ENCODE data around the gene LMAN1L.
A peak's percentile ranks its signal among the peaks of the same experiment; 100 is the strongest.

Gene LMAN1L

GRCh38 chr15:74840851-74841775 is 28.5 kb downstream of the LMAN1L start:
- H3K4me3 ChIP-seq (ENCODE audit: low read depth, low read length) = no peak overlapping the region

GRCh38 chr15:74841891-74842373 is 29.3 kb downstream of the LMAN1L start:
- in situ Hi-C loops (cut with HindIII; ENCODE audit: low pct_ligation_motif_present, low sequenced_read_pairs) = no loop called here
- Histone ChIP-seq H3K36me3 (replicated peaks) (peaks cover 3% of the 10 kb centered on the region), H3K27ac (no peak overlapping the region), H3K27me3 (replicated peaks) (no peaks in the 10 kb centered on the region), H3K4me3 (ENCODE audit: low read depth, low read length) (peak overlapping the region; percentile 79)
- no peak for TF ChIP-seq CTCF (IDR thresholded peaks at IDR 0.05; ENCODE audit: low read depth, low read length, missing control alignments)
- DNase-seq = no peak

More at GRCh38 chr15:74840851-74841775, 28.5 kb downstream of the LMAN1L start:
- TF ChIP-seq CTCF (IDR thresholded peaks at IDR 0.05; ENCODE audit: low read depth, low read length, missing control alignments) = no peak
- H3K36me3 ChIP-seq (replicated peaks) = peaks cover 3% of the 10 kb centered on the region
- in situ Hi-C loops (cut with HindIII; ENCODE audit: low pct_ligation_motif_present, low sequenced_read_pairs) = no loop called here
- no peak for DNase-seq
- no peaks in the 10 kb centered on the region for H3K27me3 ChIP-seq (replicated peaks)
- no peak overlapping the region for H3K27ac ChIP-seq

GRCh38 chr15:74842581-74843444 is 30.2 kb downstream of the LMAN1L start, which contains the start of gene ULK3:
ULK3 (minus strand) TSS chr15:74843156; CDS start chr15:74843105, 51 bp downstream.
- no peak for TF ChIP-seq CTCF (IDR thresholded peaks at IDR 0.05; ENCODE audit: low read depth, low read length, missing control alignments)
- H3K4me3 ChIP-seq (ENCODE audit: low read depth, low read length) = peak within 1 kb of the TSS; percentile 79
- H3K27ac ChIP-seq = peak within 1 kb of the TSS; percentile 66
- in situ Hi-C loops (cut with HindIII; ENCODE audit: low pct_ligation_motif_present, low sequenced_read_pairs) = no loop called here
- DNase-seq = peak; percentile 77
- no peaks in the 10 kb centered on the region for H3K27me3 ChIP-seq (replicated peaks)
- H3K36me3 ChIP-seq (replicated peaks) = peaks cover 8% of the 10 kb centered on the region

- Histone ChIP-seq H3K36me3 (replicated peaks) (peaks cover 11% of the 10 kb centered on the region), H3K27me3 (replicated peaks) (no peaks in the 10 kb centered on the region), H3K27ac (peak overlapping the region; percentile 66), H3K4me3 (ENCODE audit: low read depth, low read length) (peak overlapping the region; percentile 56)
- no peak for DNase-seq
- TF ChIP-seq CTCF (IDR thresholded peaks at IDR 0.05; ENCODE audit: low read depth, low read length, missing control alignments) = no peak
- in situ Hi-C loops (cut with HindIII; ENCODE audit: low pct_ligation_motif_present, low sequenced_read_pairs) = no loop called here
These were observed 30.8 kb downstream of the LMAN1L start for GRCh38 chr15:74843445-74843828.

- no peak for DNase-seq
- Histone ChIP-seq H3K27ac (no peak overlapping the region), H3K4me3 (ENCODE audit: low read depth, low read length) (no peak overlapping the region), H3K27me3 (replicated peaks) (no peaks in the 10 kb centered on the region), H3K36me3 (replicated peaks) (peaks cover 12% of the 10 kb centered on the region)
- in situ Hi-C loops (cut with HindIII; ENCODE audit: low pct_ligation_motif_present, low sequenced_read_pairs) = no loop called here
- TF ChIP-seq CTCF (IDR thresholded peaks at IDR 0.05; ENCODE audit: low read depth, low read length, missing control alignments) = no peak
These were observed 31.3 kb downstream of the LMAN1L start for GRCh38 chr15:74843891-74844299.
